Neural cell (in vitro differentiated cells): ENCODE measurements around the gene TMEM164.

Experiments used
- EP300 ChIP-seq: fragments of 450-650 bp; conservative IDR thresholded peaks from 2 replicates; pipeline ENCODE4 v1.6.1; 2014; ENCODE audit warnings: antibody characterized with exemption, mild to moderate bottlenecking, moderate library complexity; ENCODE audit not compliant: poor library complexity, severe bottlenecking
- EZH2 ChIP-seq: fragments of 200-600, 300-800 bp; shearing (Covaris generic), sonication (generic); IDR thresholded peaks from 2 replicates; pipeline ENCODE4 v1.6.1; 2014; ENCODE audit warnings: antibody characterized with exemption, low read length, borderline replicate concordance, mild to moderate bottlenecking; ENCODE audit not compliant: insufficient read depth, poor library complexity, severe bottlenecking
- SMC3 ChIP-seq: fragments of 450-650 bp; conservative IDR thresholded peaks from 2 replicates; pipeline ENCODE4 v1.6.1; 2014; ENCODE audit warnings: antibody characterized with exemption, mild to moderate bottlenecking, moderate library complexity; ENCODE audit not compliant: poor library complexity
- TF ChIP-seq, protein P1 (sequence below): fragments of 450-650 bp; IDR thresholded peaks from 2 replicates; pipeline ENCODE4 v1.5.1; 2014; ENCODE audit warnings: antibody characterized with exemption, mild to moderate bottlenecking, moderate library complexity; ENCODE audit not compliant: poor library complexity, severe bottlenecking

DNA sequence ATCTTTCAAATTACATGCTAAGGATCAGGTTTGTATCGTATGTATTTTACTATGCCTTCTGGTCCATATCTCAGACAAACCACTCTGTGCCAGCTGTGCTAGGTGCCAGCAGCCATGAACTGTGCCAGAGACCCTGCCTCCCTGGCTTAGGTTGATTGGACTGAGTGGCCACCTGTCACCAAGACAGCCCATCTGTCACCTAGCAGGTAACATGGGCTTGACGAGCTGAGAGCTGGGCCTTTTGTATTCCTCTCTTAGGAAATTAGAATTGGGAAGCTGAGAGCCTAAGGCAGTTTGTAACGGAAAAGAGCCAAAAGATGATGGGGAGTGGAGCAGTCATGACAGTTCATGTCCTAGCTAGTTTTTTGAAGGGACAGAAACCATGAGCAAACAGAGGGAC is 42.5 kb downstream of the TMEM164 start:
- no peak for TF ChIP-seq SMC3
- TF ChIP-seq EZH2, result no peak
- TF ChIP-seq, protein P1, sequence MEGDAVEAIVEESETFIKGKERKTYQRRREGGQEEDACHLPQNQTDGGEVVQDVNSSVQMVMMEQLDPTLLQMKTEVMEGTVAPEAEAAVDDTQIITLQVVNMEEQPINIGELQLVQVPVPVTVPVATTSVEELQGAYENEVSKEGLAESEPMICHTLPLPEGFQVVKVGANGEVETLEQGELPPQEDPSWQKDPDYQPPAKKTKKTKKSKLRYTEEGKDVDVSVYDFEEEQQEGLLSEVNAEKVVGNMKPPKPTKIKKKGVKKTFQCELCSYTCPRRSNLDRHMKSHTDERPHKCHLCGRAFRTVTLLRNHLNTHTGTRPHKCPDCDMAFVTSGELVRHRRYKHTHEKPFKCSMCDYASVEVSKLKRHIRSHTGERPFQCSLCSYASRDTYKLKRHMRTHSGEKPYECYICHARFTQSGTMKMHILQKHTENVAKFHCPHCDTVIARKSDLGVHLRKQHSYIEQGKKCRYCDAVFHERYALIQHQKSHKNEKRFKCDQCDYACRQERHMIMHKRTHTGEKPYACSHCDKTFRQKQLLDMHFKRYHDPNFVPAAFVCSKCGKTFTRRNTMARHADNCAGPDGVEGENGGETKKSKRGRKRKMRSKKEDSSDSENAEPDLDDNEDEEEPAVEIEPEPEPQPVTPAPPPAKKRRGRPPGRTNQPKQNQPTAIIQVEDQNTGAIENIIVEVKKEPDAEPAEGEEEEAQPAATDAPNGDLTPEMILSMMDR, result no peak
- no peak for TF ChIP-seq EP300
